NCI-H1930 (cell line): Measurements from ENCODE around the gene PLA2G2F.

Experiments used
- DNase-seq, 2 experiments: peaks; one replicate each; lab custom pipeline; 2025; lab: John Stamatoyannopoulos, UW

PLA2G2F gene

GRCh38 chr1:20191266-20191825 is 52.2 kb downstream of the PLA2G2F start:
- DNase-seq: no peak

GRCh38 chr1:20192364-20192763 is 53.2 kb downstream of the PLA2G2F start:
- DNase-seq: no peak

DNA sequence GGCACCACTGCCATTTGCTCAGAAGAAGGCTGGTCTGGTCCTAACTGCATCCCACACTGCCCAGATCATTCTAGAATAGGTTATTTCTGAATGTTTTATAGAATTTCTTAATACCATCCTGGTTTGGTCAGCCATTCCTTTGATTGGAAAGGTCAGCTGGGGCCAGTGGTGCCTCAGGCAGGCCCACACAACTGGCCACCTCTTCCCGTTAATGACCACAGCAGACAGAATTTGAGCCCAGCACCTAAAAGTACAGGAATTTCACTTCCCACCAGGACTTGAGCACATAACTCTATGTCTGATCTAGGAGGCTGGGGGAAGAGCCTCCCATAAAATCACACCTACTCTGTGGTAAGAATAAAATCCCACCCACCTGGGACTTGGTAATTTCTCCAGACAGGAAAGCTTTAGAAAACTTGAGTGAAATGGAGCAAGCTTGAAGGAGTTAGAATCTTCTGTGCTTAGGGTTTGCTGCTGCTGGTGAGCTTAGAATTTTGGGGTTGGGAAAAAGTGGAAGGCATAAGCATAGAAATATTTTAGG is 53.8 kb downstream of the PLA2G2F start:
- no peak for DNase-seq

GRCh38 chr1:20194224-20194623 is 55.1 kb downstream of the PLA2G2F start:
- no peak for DNase-seq

DNA sequence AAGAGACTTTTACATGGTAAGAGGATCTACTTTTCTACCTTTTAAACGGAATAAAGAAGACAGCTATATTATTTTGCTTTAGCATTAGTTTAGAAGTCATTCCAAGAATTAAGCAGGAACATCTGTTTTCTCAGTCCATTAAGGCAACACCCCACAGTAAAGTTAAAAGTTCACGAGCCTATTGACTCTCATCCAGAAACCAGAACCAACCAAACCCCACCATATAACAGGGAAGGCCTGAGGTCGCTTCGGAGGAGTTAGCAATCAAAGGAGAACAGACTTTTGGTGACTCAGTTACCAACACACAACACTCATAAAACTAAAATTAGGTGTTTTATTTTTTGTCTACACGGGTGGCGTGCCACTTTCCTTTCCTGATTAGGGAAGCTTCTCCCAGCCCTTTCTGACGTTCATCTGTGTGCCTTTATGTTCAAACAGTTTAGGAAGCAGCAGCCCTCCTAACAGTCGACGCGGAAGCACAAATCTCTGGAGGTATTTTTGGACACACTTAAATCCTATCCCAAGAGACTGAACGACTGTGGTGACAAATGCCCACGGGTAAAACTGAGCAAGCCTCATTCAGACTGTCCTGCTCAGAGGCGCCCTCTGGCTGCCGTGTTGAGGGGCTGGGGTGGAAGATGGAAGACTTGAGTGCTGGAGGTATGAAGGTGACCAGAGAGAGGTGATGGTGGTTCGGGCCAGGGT is 55.8 kb downstream of the PLA2G2F start:
- DNase-seq: no peak

DNA sequence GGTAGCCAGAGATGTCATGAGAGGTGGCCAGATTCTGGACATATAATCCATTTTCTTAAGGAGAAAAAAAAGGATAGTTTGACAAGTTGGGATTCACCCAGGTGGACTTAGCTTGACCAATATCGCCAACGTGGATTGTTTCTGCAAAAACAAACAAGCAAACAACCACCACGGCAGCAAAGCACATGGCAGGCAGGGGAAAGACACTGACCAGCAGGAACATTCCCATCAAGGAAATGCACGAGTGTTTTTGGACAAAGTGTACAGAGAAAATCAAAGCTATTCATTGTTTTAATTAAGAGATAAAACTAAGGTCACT is 56.3 kb downstream of the PLA2G2F start:
- no peak for DNase-seq

DNA sequence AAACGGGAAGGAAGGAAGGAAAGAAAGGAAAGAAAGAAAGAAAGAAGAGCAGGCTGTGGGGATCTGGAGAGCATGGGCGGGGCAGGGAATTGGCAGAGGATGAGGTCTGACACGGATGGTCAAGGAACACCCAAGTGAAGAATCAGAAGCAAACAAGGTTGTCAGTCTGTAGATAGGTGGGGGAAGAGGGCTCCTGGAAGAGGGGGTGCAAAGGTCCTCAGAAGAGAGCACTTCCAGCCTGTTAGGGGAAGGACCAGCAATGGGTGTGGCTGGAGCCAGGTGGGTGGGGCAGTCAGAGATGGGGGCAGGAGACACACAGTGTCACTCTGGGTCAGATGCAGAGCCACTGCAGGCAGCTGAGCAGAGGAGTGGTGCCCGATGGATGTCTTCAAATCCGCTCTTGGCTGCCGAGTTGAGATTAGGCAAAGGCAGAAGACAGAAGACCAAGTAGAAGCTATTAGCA is 58.2 kb downstream of the PLA2G2F start:
- DNase-seq: no peak

DNA sequence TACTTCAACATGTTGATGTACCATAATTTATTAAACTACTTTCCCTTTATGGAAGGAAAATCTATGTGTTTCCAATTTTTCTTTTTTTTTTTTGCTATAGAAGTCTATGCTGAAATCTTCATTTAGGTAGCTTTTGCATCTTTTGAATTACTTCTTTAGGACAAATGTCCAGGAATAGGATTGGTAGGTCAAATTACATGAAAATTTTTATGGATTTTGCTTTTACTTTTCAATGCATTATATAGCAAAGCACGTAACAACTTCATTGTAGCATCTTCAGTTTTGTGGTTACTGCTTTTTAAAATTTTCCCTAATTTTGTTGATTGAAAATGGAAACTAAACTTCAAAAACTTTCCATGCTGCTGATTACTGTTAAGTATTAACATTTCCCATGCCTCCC is 59.2 kb downstream of the PLA2G2F start:
- DNase-seq: no peak

GRCh38 chr1:20198918-20199317 is 59.8 kb downstream of the PLA2G2F start:
- DNase-seq: no peak

GRCh38 chr1:20199403-20199802 is 60.3 kb downstream of the PLA2G2F start:
- no peak for DNase-seq

GRCh38 chr1:20199840-20200239 is 60.7 kb downstream of the PLA2G2F start:
- no peak for DNase-seq
